Astrocyte of the cerebellum (primary cell): ENCODE data around the gene DDI2.

Experiments used
- DNase-seq: peaks from one replicate; pipeline ENCODE4 v3.0.0-alpha.2; 2011; ENCODE audit warnings: low read depth
- H3K4me3 ChIP-seq: 2 replicates; pipeline ENCODE4 v1.5.1; 2011; ENCODE audit warnings: mild to moderate bottlenecking, low read depth, low read length, moderate library complexity
- CTCF ChIP-seq: IDR thresholded peaks from 2 replicates; pipeline ENCODE4 v1.5.1; 2012; ENCODE audit warnings: low read length, low read depth, moderate library complexity, mild to moderate bottlenecking; ENCODE audit errors: missing control alignments
- in situ Hi-C: cut with HindIII; loops from 2 replicates; pipeline ENCODE4 v1.10.0; 2017; ENCODE audit warnings: low sequenced_read_pairs

Gene DDI2

GRCh38 chr1:15668089-15668754, 51.0 kb downstream of the DDI2 start:
- in situ Hi-C loops: no loop called here
- TF ChIP-seq CTCF: no peak
- no peak overlapping the region for H3K4me3 ChIP-seq
- no peak for DNase-seq

- in situ Hi-C loops: no loop called here
- no peak overlapping the region for H3K4me3 ChIP-seq
- no peak for TF ChIP-seq CTCF
- no peak for DNase-seq
Observed at GRCh38 chr1:15669074-15669473, 51.8 kb downstream of the DDI2 start.

GRCh38 chr1:15669864-15670263, 52.6 kb downstream of the DDI2 start:
- H3K4me3 ChIP-seq: no peak overlapping the region
- in situ Hi-C loops: no loop called here
- TF ChIP-seq CTCF: no peak
- DNase-seq: no peak

GRCh38 chr1:15671430-15671829, 54.2 kb downstream of the DDI2 start:
- no peak for TF ChIP-seq CTCF
- DNase-seq: no peak
- H3K4me3 ChIP-seq: no peak overlapping the region
- in situ Hi-C loops: no loop called here

GRCh38 chr1:15674386-15675159, 57.3 kb downstream of the DDI2 start:
- no peak overlapping the region for H3K4me3 ChIP-seq
- DNase-seq: no peak
- in situ Hi-C loops: no loop called here
- no peak for TF ChIP-seq CTCF

- TF ChIP-seq CTCF: no peak
- in situ Hi-C loops: no loop called here
- DNase-seq: no peak
- no peak overlapping the region for H3K4me3 ChIP-seq
Observed at GRCh38 chr1:15676010-15676409, 58.8 kb downstream of the DDI2 start.
